ENCODE data around the gene NCMAP.

The NCMAP gene

DNA sequence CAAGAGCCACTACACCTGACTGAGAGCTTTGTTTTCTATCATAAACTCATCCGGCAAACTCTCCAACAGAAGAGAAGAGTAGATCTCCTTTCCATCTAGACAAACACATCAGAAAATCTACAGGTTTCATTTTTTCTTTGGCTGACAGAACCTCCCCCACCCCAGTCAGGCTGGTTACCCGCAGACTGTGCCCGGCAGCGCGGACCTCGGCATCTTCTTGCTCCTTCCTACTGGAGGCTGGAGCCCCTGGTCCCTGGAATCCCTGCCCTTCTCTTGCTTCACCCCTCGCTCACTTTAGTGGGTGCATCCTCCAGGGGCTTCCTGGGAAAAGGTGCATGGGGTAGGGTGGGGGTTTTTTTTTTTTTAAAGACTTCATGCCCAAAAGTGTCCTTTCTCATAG is 23.0 kb downstream of the NCMAP start:
- Histone ChIP-seq H3K36me3 (ENCODE audit: control insufficient read depth, low read length) (no peaks in the 10 kb centered on the region), H3F3A (ENCODE audit: control insufficient read depth, insufficient read depth) (no peaks in the 10 kb centered on the region), H3K4me2 (ENCODE audit: low read length) (no peak overlapping the region), H3K9me2 (replicated peaks; ENCODE audit: control insufficient read depth, low read length) (no peaks in the 10 kb centered on the region), H4K20me1 (ENCODE audit: control insufficient read depth, insufficient read depth, low read depth, low read length) (no peaks in the 10 kb centered on the region), H3K9me3 (ENCODE audit: control insufficient read depth, insufficient read depth, low read length) (no peaks in the 10 kb centered on the region), H3K27ac (ENCODE audit: low read depth, low read length) (no peak overlapping the region), H3K4me1 (ENCODE audit: control insufficient read depth, low read length) (peaks cover 13% of the 10 kb centered on the region), H3K4me3 (ENCODE audit: low read length) (no peak overlapping the region), H3K79me2 (ENCODE audit: control insufficient read depth, low read length) (no peaks in the 10 kb centered on the region), H3K27me3 (ENCODE audit: control insufficient read depth, low read length) (no peaks in the 10 kb centered on the region)
- TF ChIP-seq, protein P1, sequence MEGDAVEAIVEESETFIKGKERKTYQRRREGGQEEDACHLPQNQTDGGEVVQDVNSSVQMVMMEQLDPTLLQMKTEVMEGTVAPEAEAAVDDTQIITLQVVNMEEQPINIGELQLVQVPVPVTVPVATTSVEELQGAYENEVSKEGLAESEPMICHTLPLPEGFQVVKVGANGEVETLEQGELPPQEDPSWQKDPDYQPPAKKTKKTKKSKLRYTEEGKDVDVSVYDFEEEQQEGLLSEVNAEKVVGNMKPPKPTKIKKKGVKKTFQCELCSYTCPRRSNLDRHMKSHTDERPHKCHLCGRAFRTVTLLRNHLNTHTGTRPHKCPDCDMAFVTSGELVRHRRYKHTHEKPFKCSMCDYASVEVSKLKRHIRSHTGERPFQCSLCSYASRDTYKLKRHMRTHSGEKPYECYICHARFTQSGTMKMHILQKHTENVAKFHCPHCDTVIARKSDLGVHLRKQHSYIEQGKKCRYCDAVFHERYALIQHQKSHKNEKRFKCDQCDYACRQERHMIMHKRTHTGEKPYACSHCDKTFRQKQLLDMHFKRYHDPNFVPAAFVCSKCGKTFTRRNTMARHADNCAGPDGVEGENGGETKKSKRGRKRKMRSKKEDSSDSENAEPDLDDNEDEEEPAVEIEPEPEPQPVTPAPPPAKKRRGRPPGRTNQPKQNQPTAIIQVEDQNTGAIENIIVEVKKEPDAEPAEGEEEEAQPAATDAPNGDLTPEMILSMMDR (IDR thresholded peaks at IDR 0.05; ENCODE audit: low read depth, low read length, poor library complexity, severe bottlenecking): no peak
- no peak for TF ChIP-seq EZH2phosphoT487 (IDR thresholded peaks at IDR 0.05; ENCODE audit: borderline replicate concordance, low read length)

DNA sequence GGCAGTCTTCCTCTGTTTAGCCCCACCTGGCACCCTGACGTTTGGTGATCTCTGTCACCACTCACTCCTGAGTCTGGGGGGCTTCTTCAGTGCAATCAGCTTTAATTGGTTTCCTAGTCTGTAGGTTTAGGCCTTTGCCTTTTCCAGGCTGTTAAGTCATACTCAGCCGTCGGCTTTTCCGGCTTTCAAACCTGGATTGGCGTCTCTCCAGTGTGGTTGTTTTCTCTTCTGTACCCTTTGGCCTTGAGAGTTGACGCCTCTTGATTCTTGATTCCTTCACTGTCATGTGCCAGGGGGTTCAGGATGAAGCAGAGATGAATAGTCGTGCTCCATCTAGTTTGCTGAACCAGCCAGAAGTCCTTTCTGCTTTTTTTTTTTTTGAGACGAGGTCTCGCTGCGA is 24.9 kb downstream of the NCMAP start:
- no peak for TF ChIP-seq EZH2phosphoT487 (IDR thresholded peaks at IDR 0.05; ENCODE audit: borderline replicate concordance, low read length)
- TF ChIP-seq, protein P1 (IDR thresholded peaks at IDR 0.05; ENCODE audit: low read depth, low read length, poor library complexity, severe bottlenecking): no peak
- Histone ChIP-seq H3K4me1 (ENCODE audit: control insufficient read depth, low read length) (peaks cover 13% of the 10 kb centered on the region), H3K27me3 (ENCODE audit: control insufficient read depth, low read length) (0 out of 2 replicates have a peak, but pooled peaks cover 2% of the 10 kb centered on the region), H3K4me2 (ENCODE audit: low read length) (no peak overlapping the region), H3K9me2 (replicated peaks; ENCODE audit: control insufficient read depth, low read length) (no peaks in the 10 kb centered on the region), H3K79me2 (ENCODE audit: control insufficient read depth, low read length) (no peaks in the 10 kb centered on the region), H4K20me1 (ENCODE audit: control insufficient read depth, insufficient read depth, low read depth, low read length) (no peaks in the 10 kb centered on the region), H3K9me3 (ENCODE audit: control insufficient read depth, insufficient read depth, low read length) (no peaks in the 10 kb centered on the region), H3K36me3 (ENCODE audit: control insufficient read depth, low read length) (no peaks in the 10 kb centered on the region), H3K4me3 (ENCODE audit: low read length) (no peak overlapping the region), H3F3A (ENCODE audit: control insufficient read depth, insufficient read depth) (no peaks in the 10 kb centered on the region), H3K27ac (ENCODE audit: low read depth, low read length) (no peak overlapping the region)

DNA sequence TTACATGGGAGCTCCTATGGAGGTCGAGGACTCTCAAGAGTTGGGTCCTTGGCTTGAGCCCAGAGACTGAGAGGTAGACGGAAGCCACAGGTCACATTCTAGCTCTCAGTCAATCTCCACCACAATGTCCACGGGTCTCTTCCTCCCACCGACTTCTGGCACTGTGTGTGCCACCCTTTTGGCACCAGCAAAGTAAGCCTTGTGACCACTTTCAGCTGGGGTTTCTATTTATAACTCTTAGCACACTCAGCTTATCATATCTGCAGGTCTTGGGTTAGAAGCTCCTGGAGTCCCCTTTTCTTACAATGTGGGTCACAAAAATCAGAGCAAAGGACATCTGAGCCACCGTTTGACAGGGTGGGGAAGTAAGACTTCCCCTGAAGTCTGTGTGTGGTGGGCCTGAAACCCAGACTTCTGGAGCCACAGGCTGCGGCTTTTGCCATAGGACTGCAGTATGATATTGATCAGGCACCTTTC is 28.3 kb downstream of the NCMAP start:
- no peaks in the 10 kb centered on the region for H3K36me3 ChIP-seq (ENCODE audit: control insufficient read depth, low read length)
- H3F3A ChIP-seq (ENCODE audit: control insufficient read depth, insufficient read depth): no peaks in the 10 kb centered on the region
- no peak overlapping the region for H3K4me2 ChIP-seq (ENCODE audit: low read length)
- no peak overlapping the region for H3K27ac ChIP-seq (ENCODE audit: low read depth, low read length)
- H3K9me2 ChIP-seq (replicated peaks; ENCODE audit: control insufficient read depth, low read length): no peaks in the 10 kb centered on the region
- TF ChIP-seq, protein P1 (IDR thresholded peaks at IDR 0.05; ENCODE audit: low read depth, low read length, poor library complexity, severe bottlenecking): no peak
- no peak for TF ChIP-seq EZH2phosphoT487 (IDR thresholded peaks at IDR 0.05; ENCODE audit: borderline replicate concordance, low read length)
- no peaks in the 10 kb centered on the region for H4K20me1 ChIP-seq (ENCODE audit: control insufficient read depth, insufficient read depth, low read depth, low read length)
- no peaks in the 10 kb centered on the region for H3K79me2 ChIP-seq (ENCODE audit: control insufficient read depth, low read length)
- peaks cover 14% of the 10 kb centered on the region for H3K4me1 ChIP-seq (ENCODE audit: control insufficient read depth, low read length)
- no peak overlapping the region for H3K4me3 ChIP-seq (ENCODE audit: low read length)
- no peaks in the 10 kb centered on the region for H3K9me3 ChIP-seq (ENCODE audit: control insufficient read depth, insufficient read depth, low read length)
- H3K27me3 ChIP-seq (ENCODE audit: control insufficient read depth, low read length): 0 out of 2 replicates have a peak, but pooled peaks cover 2% of the 10 kb centered on the region
